K562 (cell line): Measurements from ENCODE around the gene PSD2. TPM values are rescaled to one million over a fixed set of nuclear protein-coding genes. Genes with fewer than 3 reads are reported as not detected.

Experiments used
- ATAC-seq: fragments of 200-7000 bp; cut with Tn5 transposase; 3 replicates; pipeline ENCODE4 v1.9.1; 2020; ENCODE audit warnings: moderate library complexity
- BruUV-seq: library from RNA; stranded (reverse); fragments of 400-500 nt; replicated peaks from 2 replicates; lab custom pipeline; 2021; lab: Mats Ljungman, UMichigan
- CTCF ChIA-PET: fragments of 300-600 bp; formaldehyde crosslinking; extraction: SDS; loops from one replicate; lab custom pipeline; 2021; ENCODE audit warnings: low intra/inter-chr PET ratio; lab: Yijun Ruan, JAX
- POLR2A ChIA-PET: fragments of 300-600, 350-650 bp; sonication (Branson Sonifier 250); formaldehyde crosslinking; extraction: SDS; loops from one replicate; lab custom pipeline; 2021; ENCODE audit warnings: antibody characterized with exemption, inconsistent platforms; lab: Yijun Ruan, JAX
- DNase-seq, 4 experiments: peaks; one replicate each; pipeline versions ENCODE4 v3.0.0 to v3.0.0-alpha.2; 2011 to 2018; ENCODE audit warnings: low spot score in 3 of 4, mixed read lengths in 3 of 4; ENCODE audit errors: extremely low read depth in 1 of 4
- FAIRE-seq: peaks from 2 replicates; lab custom pipeline; 2011; peaks lifted over from hg19 to GRCh38; lab: Jason Lieb, UNC
- H2AFZ ChIP-seq: 2 replicates; pipeline ENCODE4 v1.6.0; 2011; ENCODE audit warnings: low read depth, low read length, control low read depth, inconsistent platforms
- H3K27ac ChIP-seq: fragments of 200-600 bp; 3 replicates; pipeline ENCODE4 v1.8.0; 2011; ENCODE audit warnings: low read depth, mild to moderate bottlenecking, control low read depth, inconsistent platforms, low read length, moderate library complexity, mixed read lengths; ENCODE audit errors: extremely low read depth
- H3K27me3 ChIP-seq, 2 experiments: fragments of 300-600 bp in 1 of 2; 2 replicates in 1 of 2; 3 replicates in 1 of 2; pipeline versions ENCODE4 v1.6.0 to v1.8.0; 2011; ENCODE audit warnings: inconsistent platforms in 2 of 2, low read length in 2 of 2, mild to moderate bottlenecking in 1 of 2, mixed read lengths in 1 of 2, moderate library complexity in 1 of 2; ENCODE audit not compliant: control insufficient read depth in 2 of 2, insufficient read depth in 2 of 2
- H3K36me3 ChIP-seq: fragments of 300-600 bp; 3 replicates; pipeline ENCODE4 v1.8.0; 2011; ENCODE audit warnings: mild to moderate bottlenecking, low read length, inconsistent platforms; ENCODE audit not compliant: control insufficient read depth, insufficient read depth
- H3K4me1 ChIP-seq, 2 experiments: fragments of 200-600 bp in 1 of 2; replicated peaks in 1 of 2; 2 replicates in 1 of 2; 3 replicates in 1 of 2; pipeline versions ENCODE4 v1.5.1 to v1.8.0; 2011; ENCODE audit warnings: inconsistent platforms in 2 of 2, low read length in 2 of 2, mild to moderate bottlenecking in 1 of 2, mixed read lengths in 1 of 2, moderate library complexity in 1 of 2; ENCODE audit not compliant: control insufficient read depth in 2 of 2, insufficient read depth in 2 of 2
- H3K4me2 ChIP-seq: 2 replicates; pipeline ENCODE4 v1.6.1; 2011; ENCODE audit warnings: low read length, control low read depth, inconsistent platforms, mixed read lengths; ENCODE audit not compliant: insufficient read depth
- H3K4me3 ChIP-seq: fragments of 200-600 bp; sonication (generic), shearing (Covaris generic); 2 replicates; pipeline ENCODE4 v1.5.1; 2016; ENCODE audit warnings: control low read depth, inconsistent platforms
- H3K79me2 ChIP-seq: fragments of 200-600 bp; 3 replicates; pipeline ENCODE4 v1.8.0; 2011; ENCODE audit warnings: low read length, inconsistent platforms; ENCODE audit not compliant: control insufficient read depth, insufficient read depth
- H3K9ac ChIP-seq, 2 experiments: 2 replicates each; pipeline versions ENCODE4 v1.6.0 to v1.6.1; 2011; ENCODE audit warnings: low read depth in 2 of 2, low read length in 2 of 2, control low read depth in 1 of 2, inconsistent platforms in 1 of 2, mild to moderate bottlenecking in 1 of 2, mixed read lengths in 1 of 2; ENCODE audit not compliant: insufficient read depth in 1 of 2
- H3K9me1 ChIP-seq: one replicate; pipeline ENCODE4 v1.6.0; 2011; ENCODE audit warnings: inconsistent platforms, mild to moderate bottlenecking, low read length, moderate library complexity; ENCODE audit not compliant: control insufficient read depth, insufficient read depth
- H3K9me3 ChIP-seq: replicated peaks from 2 replicates; pipeline ENCODE4 v1.5.1; 2011; ENCODE audit warnings: low read depth, low read length, inconsistent platforms; ENCODE audit not compliant: control insufficient read depth, insufficient read depth
- H4K20me1 ChIP-seq: replicated peaks from 2 replicates; pipeline ENCODE4 v1.6.1; 2011; ENCODE audit warnings: low read length, inconsistent platforms, mixed read lengths; ENCODE audit not compliant: control insufficient read depth, insufficient read depth
- CEBPB ChIP-seq: fragments of 450-650 bp; IDR thresholded peaks from 2 replicates; pipeline ENCODE4 v1.6.1; 2016; ENCODE audit warnings: missing genetic modification characterization, missing compliant biosample characterization
- EGR1 ChIP-seq: fragments of 450-650 bp; conservative IDR thresholded peaks from 2 replicates; pipeline ENCODE4 v1.6.1; 2017; ENCODE audit warnings: mild to moderate bottlenecking
- ID3 ChIP-seq, 2 experiments: fragments of 250-450 bp in 1 of 2; fragments of 450-650 bp in 1 of 2; sonication (Bioruptor Pico) in 1 of 2; IDR thresholded peaks; 2 replicates each; pipeline versions ENCODE4 v1.6.1 to v1.8.0; 2016 to 2021; ENCODE audit warnings: mild to moderate bottlenecking in 2 of 2, moderate library complexity in 2 of 2, missing compliant biosample characterization in 1 of 2, missing genetic modification characterization in 1 of 2
- MAFF ChIP-seq: IDR thresholded peaks from 2 replicates; pipeline ENCODE4 v1.6.1; 2012; ENCODE audit warnings: low read length, improper control_type of control experiment
- NFXL1 ChIP-seq: fragments of 450-650 bp; formaldehyde crosslinking; IDR thresholded peaks from 2 replicates; pipeline ENCODE4 v1.4.0; 2021; ENCODE audit warnings: mild to moderate bottlenecking
- PRPF4 ChIP-seq: fragments of 200-400 bp; formaldehyde crosslinking; IDR thresholded peaks from one replicate; pipeline ENCODE4 v1.6.1; 2017; ENCODE audit warnings: low read length, low read depth, mild to moderate bottlenecking; ENCODE audit not compliant: insufficient read depth, poor library complexity, severe bottlenecking
- PYGO2 ChIP-seq: fragments of 450-650 bp; IDR thresholded peaks from 2 replicates; pipeline ENCODE4 v1.6.1; 2016; ENCODE audit warnings: mild to moderate bottlenecking, missing genetic modification characterization, moderate library complexity, missing compliant biosample characterization
- ZNF398 ChIP-seq: fragments of 250-450 bp; sonication (Bioruptor Pico); IDR thresholded peaks from 2 replicates; pipeline ENCODE4 v1.8.0; 2021; ENCODE audit warnings: moderate library complexity, mild to moderate bottlenecking, inconsistent platforms
- WGBS: fragments of 100-300 bp; shearing (Covaris generic); methylation state at CpG from one replicate; pipeline ENCODE4 v1.1.6; 2016; ENCODE audit warnings: low coverage, mixed read lengths; ENCODE audit not compliant: insufficient coverage; ENCODE audit errors: missing lambda C conversion rate; 5-methylcytosine and 5-hydroxymethylcytosine counted together
- in situ Hi-C: fragments of 300-500 bp; cut with MboI; formaldehyde crosslinking; loops from 4 replicates; pipeline ENCODE4 v1.15.0; 2018; ENCODE audit warnings: inconsistent platforms, mixed read lengths
- intact Hi-C: fragments of 100-400 bp; cut with micrococcal nuclease; formaldehyde crosslinking; loops from 2 replicates; pipeline ENCODE4 v1.14.2; 2022
- polyA plus RNA-seq, 8 experiments: library from polyadenylated mRNA; depleted of rRNA in 4 of 8; stranded (reverse) in 5 of 8; unstranded in 3 of 8; fragments of >200 nt; fragmentation: Nextera tagmentation in 2 of 8; fragmentation: Illumina TruSeq in 1 of 8; extraction: Ambion mirVana in 2 of 8; extraction: Trizol in 1 of 8; gene quantifications; 2 replicates each; pipeline versions ENCODE4 v1.2.1 to v1.2.3, GENCODE V29; 2011 to 2014; ENCODE audit warnings: inconsistent platforms in 1 of 8, missing spikeins in 1 of 8
- total RNA-seq, 7 experiments: library from RNA; depleted of rRNA in 6 of 7; stranded (reverse); fragments of >200 nt in 6 of 7; fragmentation: Illumina TruSeq in 2 of 7; extraction: Trizol in 2 of 7; gene quantifications; 2 replicates each; pipeline versions ENCODE4 v1.2.1 to v1.2.3, GENCODE V29; 2011 to 2021; ENCODE audit warnings: low replicate concordance in 1 of 7

Gene PSD2
- total and polyA plus RNA-seq, 9 of the 15 experiments (the other 6 are each of a cell fraction or from before 2014, with no cell fraction given) = 0.01 to 0.09 (median 0.04) TPM; not detected in 4

- Histone ChIP-seq H3K36me3 (no peaks in the 10 kb centered on the region), H3K9me3 (no peaks in the 10 kb centered on the region), H3K79me2 (no peaks in the 10 kb centered on the region), H3K4me1 (no peaks in the 10 kb centered on the region), H3K9ac (no peak overlapping the region), H4K20me1 (no peaks in the 10 kb centered on the region), H2AFZ (no peak overlapping the region), H3K27ac (no peak overlapping the region), H3K9me1 (peaks cover 2% of the 10 kb centered on the region), H3K4me2 (no peak overlapping the region), H3K27me3 (peaks cover 12 to 43% of the 10 kb centered on the region in 2 experiments; a peak in 4 of 5 replicates), H3K4me3 (no peak overlapping the region)
- BruUV-seq = no TSS peak
- no peak for FAIRE-seq
- WGBS = 0% methylated on average over 8 of the region's 8 CpGs
- in situ Hi-C loops (no loop called here), intact Hi-C loops (no loop called here)
- TF ChIP-seq PRPF4 = no peak
- no peak for TF ChIP-seq ZNF398
- TF ChIP-seq ID3 (CRISPR knock-in tag; IDR thresholded peaks at IDR 0.05) = no peak
- TF ChIP-seq ID3 (tag; IDR thresholded peaks at IDR 0.05) = no peak
- TF ChIP-seq EGR1 = no peak
- no peak for TF ChIP-seq PYGO2
- no peak for TF ChIP-seq NFXL1 (CRISPR knock-in tag)
- TF ChIP-seq CEBPB (tag) = no peak
- no peak for TF ChIP-seq MAFF
- ChIA-PET CTCF (no interaction called here), POLR2A (no interaction called here)
- ATAC-seq = no peak
- DNase-seq = no peak
Measured at GRCh38 chr5:139828207-139828895, 32.7 kb downstream of the PSD2 start.
